ENCODE results near the gene KBTBD4.

DNA sequence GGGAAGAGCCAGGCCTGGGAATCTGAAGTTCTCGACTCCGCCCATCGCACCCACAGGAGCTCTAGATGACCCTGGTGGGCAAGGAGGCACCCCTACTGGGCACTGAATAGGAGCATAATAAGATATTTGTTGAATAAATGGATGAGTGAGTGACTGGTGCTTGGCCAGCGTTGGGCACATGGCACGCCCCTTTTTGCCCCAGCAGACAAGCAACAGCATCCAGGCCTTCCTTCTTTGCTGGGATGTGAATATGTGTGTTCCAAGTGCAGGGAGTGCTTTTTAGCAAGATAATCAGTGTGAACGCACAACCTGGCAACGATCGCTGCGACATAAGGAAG is 25.4 kb downstream of the KBTBD4 start:
- no peak for TF ChIP-seq EZH2 (IDR thresholded peaks at IDR 0.05; ENCODE audit: insufficient read depth, poor library complexity, severe bottlenecking)
- TF ChIP-seq EZH2phosphoT487 (IDR thresholded peaks at IDR 0.05; ENCODE audit: insufficient read depth, low read depth) = no peak

Data from GM23248 (cell line).